Mesendoderm (in vitro differentiated cells): ENCODE measurements around the gene ZBTB46. TPM values are rescaled to one million over a fixed set of nuclear protein-coding genes. Genes with fewer than 3 reads are reported as not detected.
"Not testable (repeated sequence)": the region's sequence is repeated elsewhere in the genome, so short reads cannot be mapped to it uniquely, and the experiment has no call there.

ENCODE experiments used
- DNase-seq: peaks from one replicate; pipeline ENCODE4 v3.0.0; 2013
- H2AK5ac ChIP-seq: 2 replicates; pipeline ENCODE4 v1.6.1; 2013; ENCODE audit warnings: low read length, inconsistent platforms
- H2BK120ac ChIP-seq: 2 replicates; pipeline ENCODE4 v1.6.1; 2013; ENCODE audit warnings: low read depth, mild to moderate bottlenecking, low read length, moderate library complexity, mixed read lengths
- H2BK15ac ChIP-seq: replicated peaks from 2 replicates; pipeline ENCODE4 v1.6.1; 2013; ENCODE audit warnings: low read depth, mild to moderate bottlenecking, moderate library complexity
- H2BK5ac ChIP-seq: 2 replicates; pipeline ENCODE4 v1.6.1; 2013; ENCODE audit warnings: low read length, inconsistent platforms
- H3K18ac ChIP-seq: 2 replicates; pipeline ENCODE4 v1.6.1; 2013; ENCODE audit warnings: mild to moderate bottlenecking, low read length, mixed read lengths
- H3K23ac ChIP-seq: one replicate; pipeline ENCODE4 v1.6.1; 2013; ENCODE audit warnings: low read length
- H3K27ac ChIP-seq: 2 replicates; pipeline ENCODE4 v1.5.1; 2013; ENCODE audit warnings: low read depth, mild to moderate bottlenecking, inconsistent platforms, low read length, moderate library complexity
- H3K27me3 ChIP-seq: 2 replicates; pipeline ENCODE4 v1.6.1; 2013; ENCODE audit warnings: low read length, control low read depth, mild to moderate bottlenecking, inconsistent platforms; ENCODE audit not compliant: insufficient read depth, poor library complexity
- H3K36me3 ChIP-seq: 2 replicates; pipeline ENCODE4 v1.6.1; 2013; ENCODE audit warnings: low read length, inconsistent platforms; ENCODE audit not compliant: control insufficient read depth, insufficient read depth
- H3K4ac ChIP-seq: one replicate; pipeline ENCODE4 v1.6.1; 2013; ENCODE audit warnings: low read depth, mild to moderate bottlenecking, low read length, moderate library complexity
- H3K4me1 ChIP-seq: 2 replicates; pipeline ENCODE4 v1.6.1; 2013; ENCODE audit warnings: low read depth, low read length, inconsistent platforms; ENCODE audit not compliant: control insufficient read depth
- H3K4me2 ChIP-seq: 2 replicates; pipeline ENCODE4 v1.6.1; 2013; ENCODE audit warnings: low read length
- H3K4me3 ChIP-seq: 2 replicates; pipeline ENCODE4 v1.5.1; 2013; ENCODE audit warnings: mild to moderate bottlenecking, low read length
- H3K56ac ChIP-seq: one replicate; pipeline ENCODE4 v1.6.1; 2013; ENCODE audit warnings: low read length
- H3K79me1 ChIP-seq: 2 replicates; pipeline ENCODE4 v1.6.1; 2013; ENCODE audit warnings: low read length, inconsistent platforms
- H3K79me2 ChIP-seq: 2 replicates; pipeline ENCODE4 v1.6.1; 2013; ENCODE audit warnings: mild to moderate bottlenecking, low read length; ENCODE audit not compliant: control insufficient read depth, insufficient read depth
- H3K9ac ChIP-seq: 2 replicates; pipeline ENCODE4 v1.6.1; 2013; ENCODE audit warnings: low read length, inconsistent platforms
- H4K5ac ChIP-seq: one replicate; pipeline ENCODE4 v1.6.1; 2013; ENCODE audit warnings: low read length
- H4K8ac ChIP-seq: one replicate; pipeline ENCODE4 v1.6.1; 2013; ENCODE audit warnings: low read depth, mild to moderate bottlenecking, control low read depth, low read length, moderate library complexity
- WGBS: extraction: QIAGEN DNeasy Blood & Tissue Kit; methylation state at CpG from one replicate; pipeline ENCODE4 v1.1.7; 2013; ENCODE audit warnings: low lambda C conversion rate, missing lambda C conversion rate; ENCODE audit not compliant: insufficient coverage; ENCODE audit errors: extremely low coverage; 5-methylcytosine and 5-hydroxymethylcytosine counted together
- polyA plus RNA-seq, 2 experiments: library from polyadenylated mRNA; stranded (reverse); fragments of 200-250 nt; gene quantifications; one replicate each; pipeline ENCODE4 v1.2.3, GENCODE V29; 2013

Gene ZBTB46
- 4.2 TPM for polyA plus RNA-seq (2013, experiment 1 of 2)
- 4.3 TPM for polyA plus RNA-seq (2013, experiment 2 of 2)

GRCh38 chr20:63830841-63831588 is at the start of gene ZBTB46:
ZBTB46 (minus strand) TSS chr20:63831264; CDS start chr20:63790757, 40,507 bp downstream.
- Histone ChIP-seq H3K79me1 (peaks cover 12% of the 10 kb centered on the region), H3K4me3 (peak within 1 kb of the TSS; percentile 49), H3K23ac (no peak within 1 kb of the TSS), H4K8ac (no peak within 1 kb of the TSS), H3K27ac (no peak within 1 kb of the TSS), H2BK5ac (no peak within 1 kb of the TSS), H3K4me1 (peaks cover 9% of the 10 kb centered on the region), H2AK5ac (no peak within 1 kb of the TSS), H3K79me2 (peaks cover 24% of the 10 kb centered on the region), H4K5ac (no peak within 1 kb of the TSS), H3K27me3 (no peaks in the 10 kb centered on the region), H3K4me2 (peak within 1 kb of the TSS; percentile 84), H2BK120ac (peak within 1 kb of the TSS; percentile 39), H3K36me3 (no peaks in the 10 kb centered on the region), H3K9ac (peak within 1 kb of the TSS; percentile 68), H3K18ac (peak within 1 kb of the TSS; percentile 70), H3K56ac (peak within 1 kb of the TSS; percentile 74), H2BK15ac (no peak within 1 kb of the TSS), H3K4ac (peak within 1 kb of the TSS; percentile 43)
- WGBS = no CpG with 5 or more reads among the region's 147 CpGs
- peak; percentile 46 for DNase-seq

- H2AK5ac ChIP-seq = no peak overlapping the region
- H3K27me3 ChIP-seq = no peaks in the 10 kb centered on the region
- no peak overlapping the region for H3K4me2 ChIP-seq
- no peak overlapping the region for H2BK120ac ChIP-seq
- H3K79me2 ChIP-seq = peaks cover 7% of the 10 kb centered on the region
- H3K27ac ChIP-seq = no peak overlapping the region
- no CpG with 5 or more reads among the region's 14 CpGs for WGBS
- no peak overlapping the region for H4K5ac ChIP-seq
- no peak overlapping the region for H3K23ac ChIP-seq
- no peak overlapping the region for H4K8ac ChIP-seq
- H2BK5ac ChIP-seq = no peak overlapping the region
- H3K9ac ChIP-seq = no peak overlapping the region
- H3K4me1 ChIP-seq = no peaks in the 10 kb centered on the region
- no peak overlapping the region for H3K56ac ChIP-seq
- no peak overlapping the region for H3K18ac ChIP-seq
- no peak overlapping the region for H2BK15ac ChIP-seq
- no peak overlapping the region for H3K4ac ChIP-seq
- H3K79me1 ChIP-seq = peaks cover 20% of the 10 kb centered on the region
- peaks cover 21% of the 10 kb centered on the region for H3K36me3 ChIP-seq
- no peak overlapping the region for H3K4me3 ChIP-seq
- DNase-seq = no peak
Observed at GRCh38 chr20:63878899-63879663, 48.0 kb upstream of the ZBTB46 start.

GRCh38 chr20:63877755-63878470 is 46.8 kb upstream of the ZBTB46 start:
- WGBS = no CpG with 5 or more reads among the region's 32 CpGs
- peaks cover 23% of the 10 kb centered on the region for H3K79me1 ChIP-seq
- H3K79me2 ChIP-seq = peaks cover 7% of the 10 kb centered on the region
- no peak overlapping the region for H3K23ac ChIP-seq
- no peak overlapping the region for H4K8ac ChIP-seq
- no peak overlapping the region for H2AK5ac ChIP-seq
- H2BK120ac ChIP-seq = no peak overlapping the region
- H3K4me3 ChIP-seq = no peak overlapping the region
- H3K4me1 ChIP-seq = no peaks in the 10 kb centered on the region
- no peak overlapping the region for H3K18ac ChIP-seq
- H3K4ac ChIP-seq = no peak overlapping the region
- no peak overlapping the region for H2BK5ac ChIP-seq
- no peak overlapping the region for H3K9ac ChIP-seq
- peaks cover 22% of the 10 kb centered on the region for H3K36me3 ChIP-seq
- no peak overlapping the region for H3K4me2 ChIP-seq
- no peaks in the 10 kb centered on the region for H3K27me3 ChIP-seq
- no peak overlapping the region for H4K5ac ChIP-seq
- DNase-seq = no peak
- H3K27ac ChIP-seq = no peak overlapping the region
- no peak overlapping the region for H3K56ac ChIP-seq
- H2BK15ac ChIP-seq = no peak overlapping the region

GRCh38 chr20:63876489-63877036 is 45.5 kb upstream of the ZBTB46 start:
- no peak overlapping the region for H2BK5ac ChIP-seq
- no peak overlapping the region for H3K4ac ChIP-seq
- H3K79me1 ChIP-seq = peaks cover 21% of the 10 kb centered on the region
- H3K27ac ChIP-seq = no peak overlapping the region
- H4K5ac ChIP-seq = no peak overlapping the region
- H3K36me3 ChIP-seq = peaks cover 21% of the 10 kb centered on the region
- H3K4me3 ChIP-seq = no peak overlapping the region
- no peak overlapping the region for H3K4me2 ChIP-seq
- no peaks in the 10 kb centered on the region for H3K27me3 ChIP-seq
- H2AK5ac ChIP-seq = no peak overlapping the region
- WGBS = no CpG with 5 or more reads among the region's 19 CpGs
- no peak overlapping the region for H3K23ac ChIP-seq
- H3K4me1 ChIP-seq = no peaks in the 10 kb centered on the region
- no peak overlapping the region for H3K9ac ChIP-seq
- H2BK120ac ChIP-seq = no peak overlapping the region
- H2BK15ac ChIP-seq = no peak overlapping the region
- no peak overlapping the region for H3K56ac ChIP-seq
- no peak overlapping the region for H4K8ac ChIP-seq
- H3K79me2 ChIP-seq = peaks cover 9% of the 10 kb centered on the region
- no peak overlapping the region for H3K18ac ChIP-seq
- DNase-seq = no peak

- not testable (repeated sequence) for H4K8ac ChIP-seq, H3K4me3 ChIP-seq, H3K23ac ChIP-seq, H3K4ac ChIP-seq, H3K27ac ChIP-seq, H3K9ac ChIP-seq, H2BK5ac ChIP-seq, H2BK120ac ChIP-seq, H3K4me1 ChIP-seq, H3K18ac ChIP-seq, H3K27me3 ChIP-seq, H2BK15ac ChIP-seq, H4K5ac ChIP-seq, DNase-seq, H3K79me2 ChIP-seq, H3K56ac ChIP-seq, H2AK5ac ChIP-seq, H3K4me2 ChIP-seq
- Histone ChIP-seq H3K79me1 (peaks cover 22% of the 10 kb centered on the region), H3K36me3 (peaks cover 25% of the 10 kb centered on the region)
- no CpG with 5 or more reads among the region's 7 CpGs for WGBS
Observed at GRCh38 chr20:63874241-63874640, 43.2 kb upstream of the ZBTB46 start.
